DMS153 treated with DMSO at 0.1 percent for 48 hours (cell line): ENCODE data around the gene VPS54.
"Not testable (repeated sequence)": the region's sequence is repeated elsewhere in the genome, so short reads cannot be mapped to it uniquely, and the experiment has no call there.

ENCODE experiments used
- DNase-seq: peaks from one replicate; lab custom pipeline; 2025; ENCODE audit not compliant: unreplicated experiment; lab: John Stamatoyannopoulos, UW

The VPS54 gene

GRCh38 chr2:63994329-63995070 is 24.7 kb downstream of the VPS54 start:
- DNase-seq = not testable (repeated sequence)

GRCh38 chr2:63993871-63994270 is 25.4 kb downstream of the VPS54 start:
- DNase-seq = no peak

GRCh38 chr2:63993130-63993584 is 26.1 kb downstream of the VPS54 start:
- not testable (repeated sequence) for DNase-seq

- peak; percentile 69 for DNase-seq
Measured at GRCh38 chr2:63992061-63992685, 27.1 kb downstream of the VPS54 start.

GRCh38 chr2:63991173-63991999 is 27.8 kb downstream of the VPS54 start:
- DNase-seq = peak; percentile 54

- DNase-seq = no peak
Measured at GRCh38 chr2:63990072-63990471, 29.2 kb downstream of the VPS54 start.

- DNase-seq = not testable (repeated sequence)
Measured at GRCh38 chr2:63988842-63989436, 30.3 kb downstream of the VPS54 start.

GRCh38 chr2:63984606-63985359 is 34.4 kb downstream of the VPS54 start:
- DNase-seq = no peak

GRCh38 chr2:63983986-63984605 is 35.1 kb downstream of the VPS54 start:
- peak; percentile 15 for DNase-seq

- DNase-seq = no peak
Measured at GRCh38 chr2:63982335-63982734, 36.9 kb downstream of the VPS54 start.

- DNase-seq = no peak
Measured at GRCh38 chr2:63981702-63982103, 37.5 kb downstream of the VPS54 start.

GRCh38 chr2:63980794-63981193 is 38.4 kb downstream of the VPS54 start:
- no peak for DNase-seq

- DNase-seq = no peak
Measured at GRCh38 chr2:63977904-63978303, 41.3 kb downstream of the VPS54 start.

GRCh38 chr2:63976125-63976510 is 43.1 kb downstream of the VPS54 start:
- no peak for DNase-seq

- no peak for DNase-seq
Measured at GRCh38 chr2:63975437-63976124, 43.6 kb downstream of the VPS54 start.

- DNase-seq = not testable (repeated sequence)
Measured at GRCh38 chr2:63975036-63975435, 44.2 kb downstream of the VPS54 start.

- DNase-seq = no peak
Measured at GRCh38 chr2:63962186-63962585, 57.0 kb downstream of the VPS54 start.

GRCh38 chr2:63950414-63950813 is 68.8 kb downstream of the VPS54 start:
- DNase-seq = peak; percentile 30

- DNase-seq = no peak
Measured at GRCh38 chr2:63942788-63943187, 76.4 kb downstream of the VPS54 start.
